Measurements from ENCODE around the gene SPC25. TPM values are rescaled to one million over a fixed set of nuclear protein-coding genes. Genes with fewer than 3 reads are reported as not detected.

SPC25 gene
- total RNA-seq, 4 donors from 2014 or later: not detected

DNA sequence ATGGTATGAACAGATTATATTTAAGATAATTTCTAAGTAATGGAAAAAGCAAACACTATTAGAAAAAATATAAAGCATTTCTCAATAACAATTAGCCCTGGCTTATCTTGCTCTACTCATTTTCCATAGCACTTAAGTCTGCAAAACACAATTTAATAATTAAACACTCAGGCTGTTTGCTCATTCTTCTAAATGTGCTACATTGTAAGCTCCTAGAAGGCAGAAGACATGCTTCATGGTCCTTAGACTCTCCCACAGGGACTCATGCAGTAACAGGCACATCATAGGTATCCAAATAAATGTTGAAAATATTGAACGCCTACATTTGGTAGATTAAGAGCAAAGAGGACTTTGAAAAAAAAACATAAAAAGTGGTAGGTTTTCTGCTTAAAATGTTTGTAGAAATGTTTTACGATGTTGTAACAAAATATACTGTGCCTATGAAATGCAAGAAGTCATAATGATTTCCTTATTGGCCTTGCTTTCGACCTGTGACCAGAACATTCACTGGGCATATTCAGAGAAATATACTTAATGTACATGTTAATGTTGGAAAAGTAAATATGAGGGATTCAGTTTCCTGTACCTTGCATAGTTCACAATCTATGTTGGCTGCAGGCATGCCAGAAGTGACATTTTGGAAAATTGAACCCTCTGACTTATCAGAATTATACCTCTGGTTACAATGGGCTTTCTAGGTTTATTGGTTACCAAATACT lies 38.0 kb upstream of the SPC25 start:
- TF ChIP-seq, protein P1, sequence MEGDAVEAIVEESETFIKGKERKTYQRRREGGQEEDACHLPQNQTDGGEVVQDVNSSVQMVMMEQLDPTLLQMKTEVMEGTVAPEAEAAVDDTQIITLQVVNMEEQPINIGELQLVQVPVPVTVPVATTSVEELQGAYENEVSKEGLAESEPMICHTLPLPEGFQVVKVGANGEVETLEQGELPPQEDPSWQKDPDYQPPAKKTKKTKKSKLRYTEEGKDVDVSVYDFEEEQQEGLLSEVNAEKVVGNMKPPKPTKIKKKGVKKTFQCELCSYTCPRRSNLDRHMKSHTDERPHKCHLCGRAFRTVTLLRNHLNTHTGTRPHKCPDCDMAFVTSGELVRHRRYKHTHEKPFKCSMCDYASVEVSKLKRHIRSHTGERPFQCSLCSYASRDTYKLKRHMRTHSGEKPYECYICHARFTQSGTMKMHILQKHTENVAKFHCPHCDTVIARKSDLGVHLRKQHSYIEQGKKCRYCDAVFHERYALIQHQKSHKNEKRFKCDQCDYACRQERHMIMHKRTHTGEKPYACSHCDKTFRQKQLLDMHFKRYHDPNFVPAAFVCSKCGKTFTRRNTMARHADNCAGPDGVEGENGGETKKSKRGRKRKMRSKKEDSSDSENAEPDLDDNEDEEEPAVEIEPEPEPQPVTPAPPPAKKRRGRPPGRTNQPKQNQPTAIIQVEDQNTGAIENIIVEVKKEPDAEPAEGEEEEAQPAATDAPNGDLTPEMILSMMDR (IDR thresholded peaks at IDR 0.05; ENCODE audit: low read depth): no peak

DNA sequence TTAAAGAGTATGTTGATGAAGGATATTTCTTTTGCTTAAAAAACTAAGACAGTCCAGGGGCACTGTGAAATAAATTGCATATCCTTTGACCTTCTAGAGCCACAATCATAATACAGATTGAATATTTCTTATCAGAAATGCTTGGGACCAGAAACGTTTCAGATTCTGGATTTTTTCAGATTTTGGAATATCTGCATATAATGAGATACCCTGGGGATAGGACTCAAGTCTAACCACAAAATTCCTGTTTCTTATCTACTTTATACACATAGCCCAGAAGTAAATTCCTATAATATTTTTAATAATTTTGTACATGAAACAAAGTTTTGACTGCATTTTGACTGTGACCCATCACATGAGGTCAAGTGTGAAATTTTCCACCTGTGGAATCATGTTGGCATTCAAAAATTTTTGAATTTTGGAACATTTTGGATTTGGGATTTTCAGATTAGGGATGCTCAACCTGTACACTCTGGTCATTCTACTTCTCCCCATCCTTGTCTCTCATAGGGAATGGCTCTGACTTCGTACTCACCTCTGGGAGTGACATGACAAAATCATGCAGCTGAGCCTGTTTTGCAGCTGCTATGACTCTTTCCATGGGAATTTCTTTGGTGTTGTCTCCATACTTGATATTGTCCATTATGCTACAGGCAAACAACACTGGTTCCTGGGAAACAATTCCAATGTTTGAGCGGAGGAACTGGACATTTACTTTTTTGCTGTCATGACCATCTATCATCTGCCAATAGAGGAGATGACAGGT lies 36.6 kb upstream of the SPC25 start:
- TF ChIP-seq, protein P1 (IDR thresholded peaks at IDR 0.05; ENCODE audit: low read depth): no peak

DNA sequence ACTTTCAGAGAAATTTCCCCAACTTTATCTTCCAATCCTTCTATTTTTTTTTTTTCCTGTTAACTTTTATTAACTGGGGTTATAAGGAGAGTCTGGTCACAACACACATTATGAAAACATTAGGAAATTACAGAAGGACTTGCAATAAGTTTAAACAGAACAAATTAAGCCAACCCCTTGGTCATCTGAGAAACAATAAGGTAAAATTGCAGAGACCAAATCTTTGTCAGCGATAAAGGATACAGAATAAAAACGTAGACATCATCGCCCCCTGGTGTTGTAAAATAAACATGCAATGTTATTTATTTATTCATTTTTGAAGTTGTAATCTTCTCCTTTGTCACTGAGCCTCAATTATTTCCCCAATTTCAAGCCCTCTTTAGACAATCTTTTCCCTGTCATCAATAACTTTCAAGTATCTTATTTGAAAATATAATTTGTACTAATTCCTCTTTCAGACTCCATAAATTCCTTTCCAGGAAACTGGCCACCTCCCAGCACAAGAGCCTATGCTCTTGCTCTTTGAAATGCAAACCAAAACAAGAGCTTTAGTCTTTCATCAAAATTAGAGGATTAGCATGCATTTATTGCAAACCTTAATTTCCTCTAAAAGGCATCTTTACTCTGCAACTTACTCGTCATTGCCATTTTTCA lies 30.4 kb upstream of the SPC25 start:
- TF ChIP-seq, protein P1 (IDR thresholded peaks at IDR 0.05; ENCODE audit: low read depth): no peak

DNA sequence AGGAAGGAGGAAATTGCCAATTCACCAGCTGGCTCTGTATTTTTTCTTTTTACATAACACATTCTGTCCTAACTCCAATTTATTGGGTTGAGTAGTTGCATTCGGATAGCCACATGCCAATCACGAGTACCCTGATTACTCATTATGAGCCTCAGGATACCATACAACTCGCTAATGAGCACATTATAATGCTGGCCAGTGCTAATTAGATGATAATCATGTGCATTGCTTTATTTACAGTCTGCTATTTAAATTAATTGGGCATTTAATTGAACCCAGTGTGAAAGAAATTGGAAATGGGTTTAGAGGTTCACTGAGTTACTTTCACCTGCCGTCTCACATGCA lies 26.1 kb upstream of the SPC25 start:
- TF ChIP-seq, protein P1 (IDR thresholded peaks at IDR 0.05; ENCODE audit: low read depth): no peak

DNA sequence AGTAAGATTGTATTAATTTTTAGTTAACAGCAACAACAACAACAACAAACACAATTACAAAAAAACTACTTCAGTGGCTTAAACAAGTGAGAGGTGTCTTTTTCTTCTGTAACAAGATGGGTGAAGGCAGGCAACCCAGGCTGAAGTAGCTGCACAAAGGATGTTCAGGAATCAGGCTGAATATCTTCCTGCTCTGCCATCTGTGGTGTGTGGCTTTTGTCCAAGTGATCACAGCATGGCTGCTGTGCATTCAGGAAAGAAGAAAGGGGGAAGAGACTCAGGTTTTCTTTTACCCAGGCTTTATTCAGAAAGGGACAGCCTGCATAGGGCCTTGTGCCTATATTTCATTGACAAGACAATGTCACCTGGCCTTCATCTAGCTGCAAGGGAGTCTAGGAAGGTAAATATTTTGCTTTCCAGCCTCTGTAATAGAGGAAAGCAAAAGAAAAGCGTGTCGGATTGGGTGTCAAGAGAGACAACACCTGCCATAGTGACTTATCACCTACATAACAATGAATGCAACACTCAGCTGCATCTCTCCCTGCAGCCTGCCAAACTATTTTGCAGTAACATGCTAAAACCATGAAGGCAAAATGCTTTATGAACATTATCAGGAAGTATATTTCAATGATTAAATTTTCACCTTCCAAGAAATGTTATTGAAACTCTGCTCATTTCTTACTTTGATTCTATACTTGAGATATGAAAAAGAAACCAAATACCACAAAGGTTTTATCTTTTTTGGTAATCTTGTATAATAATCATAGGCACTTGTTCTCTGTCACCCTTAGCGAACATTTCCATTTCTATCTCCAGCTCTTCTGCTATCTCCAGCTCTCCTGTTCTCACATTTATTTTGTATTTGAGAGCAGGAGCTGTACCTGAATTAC lies 25.5 kb upstream of the SPC25 start:
- TF ChIP-seq, protein P1 (IDR thresholded peaks at IDR 0.05; ENCODE audit: low read depth): no peak

DNA sequence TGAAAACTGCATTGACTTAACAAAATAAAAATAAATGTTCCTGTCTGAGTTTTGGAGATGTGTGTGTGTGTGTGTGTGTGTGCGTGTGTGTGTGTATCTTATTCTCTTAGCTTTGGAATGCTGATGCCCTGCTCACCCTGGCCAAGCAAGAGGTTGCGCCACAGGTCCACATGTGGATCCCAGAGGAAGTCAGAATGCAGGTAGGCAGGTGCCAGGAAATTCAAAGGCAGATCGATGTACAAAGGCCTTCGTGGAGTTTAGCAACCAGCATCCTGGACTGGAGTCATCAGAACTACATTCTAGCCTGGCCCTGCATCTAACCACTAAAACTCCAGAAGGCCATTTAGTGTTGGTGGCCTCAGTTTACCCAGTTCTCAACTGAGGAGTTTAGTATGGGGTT lies 23.3 kb upstream of the SPC25 start:
- TF ChIP-seq, protein P1 (IDR thresholded peaks at IDR 0.05; ENCODE audit: low read depth): no peak
